Measurements from ENCODE around the gene APOA5. TPM values are rescaled to one million over a fixed set of nuclear protein-coding genes. Genes with fewer than 3 reads are reported as not detected.

Gene APOA5
- total RNA-seq, 1 experiment from 2014 or later = 0.11 TPM

DNA sequence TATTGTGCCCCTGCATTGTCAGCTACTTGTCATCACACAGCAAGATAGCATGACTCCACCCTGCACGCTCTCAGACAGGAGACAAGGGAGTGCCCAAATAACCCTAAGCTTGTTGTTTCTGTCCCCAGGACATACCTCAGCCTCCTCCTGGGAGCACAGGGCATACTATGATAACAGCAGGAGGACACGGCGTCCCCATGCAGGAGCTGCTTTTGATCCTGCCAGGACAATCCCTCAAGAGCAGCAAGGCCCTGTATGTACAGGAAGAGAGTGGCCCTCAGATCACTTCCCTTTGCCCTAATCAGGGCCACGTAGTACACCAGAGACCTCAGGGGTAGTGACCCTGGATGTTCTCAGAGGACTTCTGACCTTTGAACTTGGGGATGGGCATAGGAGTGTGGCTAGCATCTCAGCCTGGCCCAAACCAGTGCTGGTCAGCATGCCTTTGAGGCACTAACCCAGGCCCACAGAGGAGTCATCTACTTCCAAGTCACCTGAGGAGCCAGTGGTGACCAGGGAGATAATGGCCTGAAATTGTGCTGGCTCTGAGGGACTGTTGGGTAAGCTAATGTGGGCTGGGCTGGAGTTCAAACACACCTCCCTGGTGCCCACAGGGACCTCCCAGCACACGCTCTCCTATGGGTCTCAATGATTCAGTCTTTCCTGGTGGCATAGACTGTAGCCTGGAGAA, 22.2 kb upstream of the APOA5 start:
- Histone ChIP-seq H2BK12ac (ENCODE audit: insufficient read length, low read depth, low read length) (no peak overlapping the region), H2AK5ac (ENCODE audit: insufficient read length, low read length) (no peak overlapping the region), H3K4ac (ENCODE audit: low read depth, low read length) (no peak overlapping the region), H3K79me2 (ENCODE audit: insufficient read depth, low read length) (no peaks in the 10 kb centered on the region), H2BK5ac (ENCODE audit: insufficient read length, low read length) (no peak overlapping the region), H3K79me1 (ENCODE audit: insufficient read depth, low read depth, low read length, poor library complexity, severe bottlenecking) (no peaks in the 10 kb centered on the region), H2AFZ (ENCODE audit: low read length) (no peak overlapping the region), H3K9me3 (ENCODE audit: control insufficient read depth, low read depth, low read length) (no peaks in the 10 kb centered on the region), H2BK20ac (ENCODE audit: low read depth, low read length, poor library complexity, severe bottlenecking) (no peak overlapping the region), H3K27ac (ENCODE audit: insufficient read length, low read depth, low read length) (no peak overlapping the region), H3T11ph (ENCODE audit: low read length) (no peak overlapping the region), H2BK120ac (ENCODE audit: low read depth, low read length, poor library complexity, severe bottlenecking) (no peak overlapping the region), H3K4me1 (ENCODE audit: insufficient read depth, low read length) (no peaks in the 10 kb centered on the region), H3K18ac (ENCODE audit: insufficient read length, low read depth, low read length) (no peak overlapping the region), H4K91ac (ENCODE audit: insufficient read length, low read depth, low read length) (no peak overlapping the region), H3K4me2 (ENCODE audit: insufficient read depth, insufficient read length, low read length) (no peak overlapping the region), H3K23me2 (ENCODE audit: insufficient read length, low read depth, low read length, poor library complexity, severe bottlenecking) (peaks cover 4% of the 10 kb centered on the region), H2BK15ac (ENCODE audit: low read depth, low read length) (no peak overlapping the region), H4K20me1 (ENCODE audit: control insufficient read depth, insufficient read depth, insufficient read length) (no peaks in the 10 kb centered on the region), H3K14ac (ENCODE audit: insufficient read depth, low read length) (0 out of 2 replicates have a peak overlapping the region, but pooled peaks have one; percentile 35), H4K5ac (ENCODE audit: insufficient read length, low read depth, low read length) (no peak overlapping the region), H4K8ac (replicated peaks; ENCODE audit: insufficient read length, low read depth, low read length) (no peak overlapping the region), H3K56ac (ENCODE audit: insufficient read length, low read depth, low read length) (no peak overlapping the region), H3K27me3 (ENCODE audit: insufficient read depth, low read length) (no peaks in the 10 kb centered on the region), H3K9ac (ENCODE audit: extremely low read depth, insufficient read length, low read length) (no peak overlapping the region), H3K23ac (ENCODE audit: insufficient read length, low read depth, low read length) (no peak overlapping the region)
- no CpG with 5 or more reads among the region's 5 CpGs for WGBS (ENCODE audit: extremely low coverage, insufficient read length, low lambda C conversion rate)
- no peak for DNase-seq
- Mint-ChIP-seq H3K4me1 (no peaks in the 10 kb centered on the region), H3K27ac (no peak overlapping the region), H3K9me3 (no peaks in the 10 kb centered on the region), H3K4me3 (no peak overlapping the region), H3K36me3 (ENCODE audit: insufficient read depth in 1 of 3, low read depth in 3 of 3) (no peaks in the 10 kb centered on the region), H3K27me3 (ENCODE audit: low read depth) (peaks cover 9% of the 10 kb centered on the region)
- TF ChIP-seq, protein P1, sequence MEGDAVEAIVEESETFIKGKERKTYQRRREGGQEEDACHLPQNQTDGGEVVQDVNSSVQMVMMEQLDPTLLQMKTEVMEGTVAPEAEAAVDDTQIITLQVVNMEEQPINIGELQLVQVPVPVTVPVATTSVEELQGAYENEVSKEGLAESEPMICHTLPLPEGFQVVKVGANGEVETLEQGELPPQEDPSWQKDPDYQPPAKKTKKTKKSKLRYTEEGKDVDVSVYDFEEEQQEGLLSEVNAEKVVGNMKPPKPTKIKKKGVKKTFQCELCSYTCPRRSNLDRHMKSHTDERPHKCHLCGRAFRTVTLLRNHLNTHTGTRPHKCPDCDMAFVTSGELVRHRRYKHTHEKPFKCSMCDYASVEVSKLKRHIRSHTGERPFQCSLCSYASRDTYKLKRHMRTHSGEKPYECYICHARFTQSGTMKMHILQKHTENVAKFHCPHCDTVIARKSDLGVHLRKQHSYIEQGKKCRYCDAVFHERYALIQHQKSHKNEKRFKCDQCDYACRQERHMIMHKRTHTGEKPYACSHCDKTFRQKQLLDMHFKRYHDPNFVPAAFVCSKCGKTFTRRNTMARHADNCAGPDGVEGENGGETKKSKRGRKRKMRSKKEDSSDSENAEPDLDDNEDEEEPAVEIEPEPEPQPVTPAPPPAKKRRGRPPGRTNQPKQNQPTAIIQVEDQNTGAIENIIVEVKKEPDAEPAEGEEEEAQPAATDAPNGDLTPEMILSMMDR (conservative IDR thresholded peaks at IDR 0.05) = no peak

Data from H9 (cell line).